Measurements from ENCODE around the gene PTGFRN.

PTGFRN gene

DNA sequence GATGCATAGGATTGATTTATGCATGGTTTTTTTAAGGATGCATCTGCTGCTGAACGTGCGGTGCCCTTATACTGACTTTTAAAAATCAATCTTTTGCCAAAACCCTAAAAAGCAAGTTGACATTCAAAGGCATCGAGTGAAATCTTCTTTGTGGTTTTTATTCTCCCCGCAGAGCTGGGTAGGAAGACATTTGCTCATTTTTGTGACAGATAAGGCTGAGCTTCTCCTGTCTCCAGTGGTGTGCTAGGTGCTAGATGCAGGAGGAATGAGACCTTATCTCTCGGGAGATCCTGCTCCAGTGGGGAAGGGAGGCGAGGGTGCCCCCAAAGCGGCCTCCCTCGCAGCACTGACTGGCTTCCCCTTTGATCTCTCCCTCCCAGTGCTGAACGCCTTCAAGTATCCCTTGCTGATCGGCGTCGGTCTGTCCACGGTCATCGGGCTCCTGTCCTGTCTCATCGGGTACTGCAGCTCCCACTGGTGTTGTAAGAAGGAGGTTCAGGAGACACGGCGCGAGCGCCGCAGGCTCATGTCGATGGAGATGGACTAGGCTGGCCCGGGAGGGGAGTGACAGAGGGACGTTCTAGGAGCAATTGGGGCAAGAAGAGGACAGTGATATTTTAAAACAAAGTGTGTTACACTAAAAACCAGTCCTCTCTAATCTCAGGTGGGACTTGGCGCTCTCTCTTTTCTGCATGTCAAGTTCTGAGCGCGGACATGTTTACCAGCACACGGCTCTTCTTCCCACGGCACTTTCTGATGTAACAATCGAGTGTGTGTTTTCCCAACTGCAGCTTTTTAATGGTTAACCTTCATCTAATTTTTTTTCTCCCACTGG lies 76.9 kb downstream of the PTGFRN start:
- no peaks in the 10 kb centered on the region for H3K9me3 Mint-ChIP-seq
- H3K4me3 Mint-ChIP-seq: peak overlapping the region; percentile 80
- no peaks in the 10 kb centered on the region for H3K27me3 Mint-ChIP-seq
- peak overlapping the region; percentile 99 for H3K27ac Mint-ChIP-seq
- peaks cover 3% of the 10 kb centered on the region for H3K36me3 Mint-ChIP-seq
- H3K4me1 Mint-ChIP-seq: peaks cover 57% of the 10 kb centered on the region

DNA sequence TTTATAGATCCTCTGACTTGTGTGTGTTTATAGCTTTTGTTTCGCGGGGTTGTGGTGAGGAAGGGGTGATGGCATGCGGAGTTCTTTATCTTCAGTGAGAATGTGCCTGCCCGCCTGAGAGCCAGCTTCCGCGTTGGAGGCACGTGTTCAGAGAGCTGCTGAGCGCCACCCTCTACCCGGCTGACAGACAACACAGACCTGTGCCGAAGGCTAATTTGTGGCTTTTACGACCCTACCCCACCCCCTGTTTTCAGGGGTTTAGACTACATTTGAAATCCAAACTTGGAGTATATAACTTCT lies 77.5 kb downstream of the PTGFRN start:
- H3K4me1 Mint-ChIP-seq: peaks cover 62% of the 10 kb centered on the region
- no peaks in the 10 kb centered on the region for H3K27me3 Mint-ChIP-seq
- H3K9me3 Mint-ChIP-seq: no peaks in the 10 kb centered on the region
- H3K27ac Mint-ChIP-seq: peak overlapping the region; percentile 99
- H3K36me3 Mint-ChIP-seq: peaks cover 3% of the 10 kb centered on the region
- peak overlapping the region; percentile 80 for H3K4me3 Mint-ChIP-seq

DNA sequence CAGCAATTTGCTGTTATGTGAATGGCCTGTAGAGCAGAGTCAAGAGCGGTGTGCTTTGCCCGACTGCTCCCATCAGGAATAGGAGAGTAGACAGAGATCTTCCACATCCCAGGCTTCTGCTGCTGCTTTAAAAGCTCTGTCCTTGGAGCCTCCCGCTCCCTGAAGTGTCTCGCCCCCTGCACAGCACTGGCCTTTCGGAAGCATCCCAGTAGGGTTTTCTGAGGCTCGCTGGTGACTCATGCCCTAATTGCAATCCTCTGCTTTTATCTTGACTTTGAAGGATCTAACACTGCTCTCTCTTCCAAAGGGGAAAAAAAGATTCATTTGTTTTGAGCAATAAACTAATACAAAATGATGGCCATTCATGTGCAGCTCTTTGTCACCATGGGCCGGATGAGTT lies 78.5 kb downstream of the PTGFRN start:
- Mint-ChIP-seq H3K9me3 (no peaks in the 10 kb centered on the region), H3K4me1 (peaks cover 70% of the 10 kb centered on the region), H3K27me3 (no peaks in the 10 kb centered on the region), H3K27ac (peak overlapping the region; percentile 99), H3K36me3 (peaks cover 3% of the 10 kb centered on the region), H3K4me3 (no peak overlapping the region)

DNA sequence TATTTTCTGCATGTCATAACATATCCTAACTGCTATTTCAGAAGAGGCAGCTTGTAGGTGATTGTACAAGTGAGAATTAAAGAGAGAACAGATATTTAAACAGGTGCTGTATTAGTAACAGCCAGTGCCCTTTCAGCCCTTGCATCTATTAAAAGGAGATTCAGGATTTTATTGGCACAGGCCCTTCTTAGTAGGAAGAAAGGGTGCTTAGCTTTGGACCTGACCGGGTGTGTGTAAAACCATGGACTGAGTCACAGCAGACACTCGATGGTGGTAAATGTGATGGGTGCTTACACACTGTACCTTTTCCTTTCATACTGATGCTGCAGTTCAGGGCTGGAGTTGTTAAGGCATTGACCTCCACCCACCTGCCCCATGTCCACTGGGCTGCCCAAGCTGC lies 79.2 kb downstream of the PTGFRN start:
- H3K9me3 Mint-ChIP-seq: no peaks in the 10 kb centered on the region
- H3K36me3 Mint-ChIP-seq: peaks cover 3% of the 10 kb centered on the region
- peaks cover 70% of the 10 kb centered on the region for H3K4me1 Mint-ChIP-seq
- no peaks in the 10 kb centered on the region for H3K27me3 Mint-ChIP-seq
- no peak overlapping the region for H3K4me3 Mint-ChIP-seq
- H3K27ac Mint-ChIP-seq: no peak overlapping the region

DNA sequence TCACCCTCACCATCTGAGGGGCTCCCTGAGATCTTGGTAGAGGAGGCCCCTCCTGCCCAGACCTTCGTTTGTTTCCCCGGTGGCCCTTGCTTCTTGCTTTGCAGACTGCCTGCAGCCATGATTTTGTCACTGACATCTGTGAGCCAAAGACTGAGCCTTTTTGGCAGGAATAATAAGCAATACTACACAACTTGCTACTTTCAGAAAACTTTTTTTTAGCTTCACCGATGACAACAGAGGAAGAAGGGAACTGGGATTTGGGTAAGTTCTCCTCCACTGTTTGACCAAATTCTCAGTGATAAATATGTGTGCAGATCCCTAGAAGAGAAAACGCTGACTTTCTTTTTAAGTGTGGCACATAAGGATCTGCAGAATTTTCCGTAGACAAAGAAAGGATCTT lies 80.1 kb downstream of the PTGFRN start:
- no peaks in the 10 kb centered on the region for H3K27me3 Mint-ChIP-seq
- no peaks in the 10 kb centered on the region for H3K9me3 Mint-ChIP-seq

DNA sequence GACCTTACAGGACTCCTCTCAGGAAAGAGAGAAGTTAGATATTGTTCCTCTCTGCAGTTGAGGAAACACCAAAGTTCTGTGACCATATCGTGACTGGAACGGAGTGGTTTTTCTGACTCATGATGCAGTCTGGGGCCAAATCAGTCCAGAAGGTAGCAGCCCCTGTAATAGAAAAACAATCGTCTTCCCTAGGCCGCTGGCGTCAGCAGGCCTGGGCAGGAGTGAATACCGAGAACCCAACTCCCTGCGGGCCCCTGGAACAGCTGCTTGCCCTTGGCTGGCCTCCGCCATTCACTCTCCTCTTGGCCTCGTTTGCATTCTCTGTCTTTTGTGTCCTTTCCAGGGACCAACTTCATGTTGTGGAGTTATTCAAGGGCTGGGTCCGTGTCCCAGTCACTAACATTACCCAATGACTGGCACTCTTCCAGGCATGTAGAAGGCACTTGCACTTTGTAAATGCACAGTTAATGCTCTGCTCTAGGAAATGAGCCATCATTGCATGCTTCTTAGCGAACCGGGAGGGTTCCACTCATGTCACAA lies 81.0 kb downstream of the PTGFRN start:
- H3K36me3 Mint-ChIP-seq: no peaks in the 10 kb centered on the region
- H3K4me3 Mint-ChIP-seq: no peak overlapping the region
- no peaks in the 10 kb centered on the region for H3K27me3 Mint-ChIP-seq
- no peak overlapping the region for H3K27ac Mint-ChIP-seq
- peaks cover 61% of the 10 kb centered on the region for H3K4me1 Mint-ChIP-seq
- H3K9me3 Mint-ChIP-seq: no peaks in the 10 kb centered on the region

More for the DNA sequence above, 80.1 kb downstream of the PTGFRN start:
- H3K36me3 Mint-ChIP-seq: no peaks in the 10 kb centered on the region
- H3K4me3 Mint-ChIP-seq: no peak overlapping the region
- H3K4me1 Mint-ChIP-seq: peaks cover 61% of the 10 kb centered on the region
- H3K27ac Mint-ChIP-seq: peak overlapping the region; percentile 41

DNA sequence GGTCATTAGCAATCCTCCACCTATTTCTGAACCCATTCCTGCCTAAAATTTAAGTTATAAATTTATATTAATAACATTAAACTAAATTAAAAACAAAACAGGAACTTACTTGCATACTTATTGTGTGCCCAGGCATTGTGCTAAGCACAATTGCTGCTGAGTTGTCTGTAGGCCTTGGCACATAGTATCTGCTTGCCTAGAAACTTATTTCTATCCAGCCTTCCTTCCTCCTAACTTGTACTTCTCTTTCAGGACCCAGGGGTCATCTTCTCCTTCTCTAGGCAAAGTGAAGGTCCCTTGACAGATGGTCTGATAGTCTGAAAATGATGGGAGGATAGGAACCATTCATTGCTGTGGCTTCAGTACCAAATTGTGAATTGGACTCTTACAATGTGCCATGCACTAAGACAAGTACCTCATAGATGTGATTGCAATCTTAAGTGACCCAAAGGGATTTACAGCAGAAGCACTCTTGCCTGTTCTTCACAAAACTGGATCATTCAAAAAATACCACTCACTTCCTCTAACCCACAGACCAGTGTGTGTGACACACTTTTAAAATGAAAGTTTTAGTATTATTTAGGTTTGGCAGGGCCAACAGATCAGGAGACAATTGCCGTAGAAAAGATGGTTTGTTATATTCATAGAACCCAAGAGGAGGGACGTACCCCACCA lies 81.6 kb downstream of the PTGFRN start:
- Mint-ChIP-seq H3K27ac (no peak overlapping the region), H3K4me1 (peaks cover 56% of the 10 kb centered on the region), H3K9me3 (no peaks in the 10 kb centered on the region), H3K36me3 (no peaks in the 10 kb centered on the region), H3K27me3 (no peaks in the 10 kb centered on the region), H3K4me3 (peak overlapping the region; percentile 28)

DNA sequence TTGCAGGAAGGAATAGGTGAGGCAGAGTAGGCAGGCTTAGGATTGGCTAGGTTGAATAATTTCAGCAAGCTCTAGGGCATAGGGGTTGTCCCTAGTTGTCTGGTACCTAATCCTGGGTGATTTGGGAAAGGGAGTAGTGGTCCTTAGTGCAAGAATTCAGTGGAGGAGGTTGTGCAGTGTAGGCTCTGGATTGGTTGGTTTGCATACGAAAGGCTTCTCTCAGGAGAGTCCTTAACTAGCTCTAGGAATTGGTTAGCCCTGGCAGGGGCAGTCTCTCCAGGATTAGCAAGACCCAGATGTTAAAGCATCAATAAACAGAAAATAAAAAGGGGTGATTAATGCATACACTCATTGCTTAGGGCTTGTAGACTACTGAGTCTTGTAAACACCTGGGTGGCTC lies 82.2 kb downstream of the PTGFRN start:
- Mint-ChIP-seq H3K4me3 (peak overlapping the region; percentile 28), H3K9me3 (no peaks in the 10 kb centered on the region), H3K36me3 (no peaks in the 10 kb centered on the region), H3K4me1 (peaks cover 50% of the 10 kb centered on the region), H3K27ac (no peak overlapping the region), H3K27me3 (no peaks in the 10 kb centered on the region)

DNA sequence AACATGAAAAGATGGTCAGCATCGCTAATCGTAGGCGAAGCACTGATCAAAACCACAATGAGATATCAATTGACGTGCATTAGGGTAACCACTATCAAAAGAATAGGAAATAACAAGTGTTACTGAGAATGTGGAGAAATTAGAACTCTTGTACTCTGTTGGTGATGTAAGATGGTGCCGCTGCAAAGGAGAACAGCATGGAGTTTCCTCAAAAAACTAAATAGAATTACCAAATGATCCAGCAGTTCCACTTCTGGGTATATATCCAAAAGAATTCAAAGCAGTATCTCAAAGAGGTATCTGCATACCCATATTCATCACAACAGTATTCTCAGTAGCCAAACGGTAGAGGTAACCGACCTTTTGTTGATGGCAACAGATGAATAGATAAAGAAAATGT lies 83.6 kb downstream of the PTGFRN start:
- peaks cover 36% of the 10 kb centered on the region for H3K4me1 Mint-ChIP-seq
- H3K27ac Mint-ChIP-seq: no peak overlapping the region
- no peaks in the 10 kb centered on the region for H3K27me3 Mint-ChIP-seq
- H3K9me3 Mint-ChIP-seq: no peaks in the 10 kb centered on the region
- no peak overlapping the region for H3K4me3 Mint-ChIP-seq
- H3K36me3 Mint-ChIP-seq: no peaks in the 10 kb centered on the region

DNA sequence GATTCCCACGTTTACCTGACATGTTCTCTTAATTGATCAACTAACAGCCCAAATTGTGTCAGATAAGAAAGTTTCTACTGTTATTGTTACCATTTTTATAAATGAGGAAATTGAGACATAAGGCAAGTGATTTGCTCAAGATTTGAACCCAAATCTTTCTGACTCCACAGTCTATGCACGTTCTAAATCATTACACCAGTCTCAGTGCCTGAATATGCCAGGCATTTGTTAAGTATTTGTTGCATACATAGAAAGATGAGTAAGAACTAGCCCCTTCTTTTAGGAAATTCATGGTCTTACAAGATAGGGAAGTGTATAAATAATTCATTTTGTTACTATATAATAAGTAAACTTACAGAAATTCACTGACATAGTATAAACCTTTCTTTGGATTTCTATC lies 84.7 kb downstream of the PTGFRN start:
- peaks cover 32% of the 10 kb centered on the region for H3K4me1 Mint-ChIP-seq
- H3K4me3 Mint-ChIP-seq: no peak overlapping the region
- H3K27ac Mint-ChIP-seq: no peak overlapping the region
- no peaks in the 10 kb centered on the region for H3K9me3 Mint-ChIP-seq
- H3K36me3 Mint-ChIP-seq: no peaks in the 10 kb centered on the region
- H3K27me3 Mint-ChIP-seq: no peaks in the 10 kb centered on the region

DNA sequence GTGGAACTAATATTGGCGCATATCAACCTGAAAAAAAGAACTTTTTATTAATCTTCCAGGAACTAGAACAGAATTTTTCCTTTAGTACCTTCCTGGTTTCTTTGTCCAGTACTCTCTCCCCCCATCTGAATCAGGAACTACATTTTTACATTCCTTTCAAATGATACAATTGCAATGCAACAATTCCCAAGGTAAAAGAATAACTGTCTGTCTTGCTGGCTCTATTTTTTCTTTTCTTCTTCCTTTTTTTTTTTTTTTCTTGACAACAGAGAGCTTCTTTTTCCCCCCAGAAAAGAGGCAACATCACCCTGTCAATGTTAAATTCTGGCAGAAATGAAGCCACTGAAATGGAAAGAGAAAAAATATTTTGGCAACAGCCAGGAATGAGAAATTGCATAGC lies 87.3 kb downstream of the PTGFRN start:
- Mint-ChIP-seq H3K9me3 (peaks cover 1% of the 10 kb centered on the region), H3K4me3 (no peak overlapping the region), H3K4me1 (peaks cover 36% of the 10 kb centered on the region), H3K36me3 (no peaks in the 10 kb centered on the region), H3K27me3 (no peaks in the 10 kb centered on the region), H3K27ac (no peak overlapping the region)

DNA sequence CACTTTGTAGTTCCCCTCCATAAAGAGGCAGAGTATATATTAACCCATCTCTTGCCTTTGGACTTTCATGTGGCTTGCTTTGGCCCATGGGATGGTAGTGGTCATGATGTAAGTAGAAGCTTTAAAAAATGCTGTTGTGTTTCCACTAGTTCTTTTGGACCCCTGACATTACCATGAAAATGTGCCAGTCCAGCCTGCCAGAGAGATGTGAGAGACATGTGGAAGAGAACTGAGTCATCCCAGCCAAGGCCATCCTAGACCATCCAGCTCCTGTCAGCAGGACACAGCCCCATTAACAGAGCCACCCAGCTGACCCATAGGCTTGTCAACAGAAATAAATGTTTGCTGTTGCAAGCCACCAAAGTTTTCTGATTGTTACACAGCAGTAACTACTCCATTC lies 87.9 kb downstream of the PTGFRN start:
- Mint-ChIP-seq H3K4me3 (no peak overlapping the region), H3K27me3 (no peaks in the 10 kb centered on the region)

DNA sequence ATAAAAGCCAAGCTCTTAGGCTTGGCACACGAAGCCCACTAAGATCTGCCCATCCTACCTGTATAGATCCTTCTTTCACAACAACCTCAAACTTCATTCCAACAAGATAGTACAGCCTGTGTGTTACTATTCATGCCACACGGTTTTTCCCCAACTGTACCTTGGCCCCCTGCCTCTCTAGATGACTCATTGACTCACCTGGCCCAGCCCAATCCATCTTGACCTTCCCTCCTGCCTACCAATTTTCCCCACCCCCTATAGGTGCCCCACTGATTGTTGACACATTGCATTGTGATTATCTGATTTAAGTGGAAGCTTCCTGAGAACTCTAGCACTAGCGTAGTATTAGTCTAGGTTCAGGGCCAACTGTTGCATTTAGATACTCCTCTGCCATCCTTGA lies 89.9 kb downstream of the PTGFRN start:
- Mint-ChIP-seq H3K36me3 (peaks cover 2% of the 10 kb centered on the region), H3K4me3 (no peak overlapping the region)

More for the DNA sequence above, 87.9 kb downstream of the PTGFRN start:
- Mint-ChIP-seq H3K9me3 (peaks cover 5% of the 10 kb centered on the region), H3K4me1 (peaks cover 37% of the 10 kb centered on the region), H3K36me3 (peaks cover 2% of the 10 kb centered on the region), H3K27ac (no peak overlapping the region)

DNA sequence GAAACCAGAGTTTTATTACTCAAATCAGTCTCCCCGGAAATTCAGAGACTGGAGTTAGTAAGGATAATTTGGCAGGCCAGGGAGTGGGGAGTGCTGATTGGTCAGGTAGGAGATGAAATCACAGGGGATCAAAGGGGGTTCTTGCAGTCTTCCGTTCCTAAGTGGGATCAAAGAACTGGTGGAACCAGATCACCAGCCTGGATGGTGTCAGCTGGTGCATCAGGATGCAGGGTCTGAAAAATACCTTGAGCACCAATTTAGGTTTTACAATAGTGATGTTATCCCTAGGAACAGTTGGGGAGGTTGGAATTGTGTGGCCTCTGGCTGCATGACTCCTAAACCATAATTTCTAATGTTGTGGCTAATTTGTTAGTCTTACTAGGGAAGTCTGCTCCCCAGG lies 90.4 kb downstream of the PTGFRN start:
- peak overlapping the region; percentile 24 for H3K4me3 Mint-ChIP-seq
- H3K27ac Mint-ChIP-seq: peak overlapping the region; percentile 88
- peaks cover 55% of the 10 kb centered on the region for H3K4me1 Mint-ChIP-seq
- peaks cover 2% of the 10 kb centered on the region for H3K36me3 Mint-ChIP-seq
- peaks cover 5% of the 10 kb centered on the region for H3K9me3 Mint-ChIP-seq
- H3K27me3 Mint-ChIP-seq: no peaks in the 10 kb centered on the region

More for the DNA sequence above, 89.9 kb downstream of the PTGFRN start:
- Mint-ChIP-seq H3K27ac (peak overlapping the region; percentile 25), H3K27me3 (no peaks in the 10 kb centered on the region), H3K9me3 (peaks cover 5% of the 10 kb centered on the region), H3K4me1 (peaks cover 51% of the 10 kb centered on the region)

DNA sequence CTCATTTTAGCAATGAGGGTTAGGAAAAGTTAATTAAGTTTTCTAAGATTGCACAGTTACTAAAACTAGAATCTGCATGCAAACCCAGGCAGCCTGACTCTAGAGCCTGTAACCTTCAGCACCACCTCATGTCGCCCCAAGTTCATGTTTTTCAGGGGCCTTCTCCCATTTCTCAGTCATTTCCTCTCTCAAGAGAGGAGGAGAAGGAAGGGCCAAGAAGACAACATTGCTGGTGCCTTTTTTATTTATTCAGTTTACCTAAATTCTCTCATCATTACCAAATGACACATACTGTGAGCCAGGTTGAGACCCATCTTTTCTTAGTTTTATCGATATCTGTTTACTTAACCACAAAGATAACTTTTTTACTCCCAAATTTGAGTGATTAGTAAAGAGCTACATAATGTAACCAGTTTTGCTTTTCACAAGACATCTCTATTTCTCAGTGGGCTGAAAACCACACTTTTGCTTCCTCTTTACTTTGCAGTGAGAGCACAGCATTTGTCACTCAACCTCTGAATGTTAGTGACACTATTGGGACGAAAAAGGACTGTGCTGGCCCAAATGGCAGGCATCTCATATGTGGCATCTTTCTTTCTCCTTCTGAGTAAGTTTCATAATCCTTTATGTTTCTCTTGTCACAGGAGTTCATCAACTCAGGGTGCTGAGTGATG lies 91.7 kb downstream of the PTGFRN start, which contains the start of gene CD101:
CD101 (plus strand) TSS at position 507 of the 674 bp plus-strand sequence; CDS start at position 565, 58 bp downstream.
- peaks cover 66% of the 10 kb centered on the region for H3K4me1 Mint-ChIP-seq

More for the DNA sequence above, 91.7 kb downstream of the PTGFRN start, which contains the start of gene CD101:
- H3K4me3 Mint-ChIP-seq: peak within 1 kb of the TSS; percentile 60
- peak within 1 kb of the TSS; percentile 88 for H3K27ac Mint-ChIP-seq
- H3K9me3 Mint-ChIP-seq: peaks cover 13% of the 10 kb centered on the region
- peaks cover 2% of the 10 kb centered on the region for H3K36me3 Mint-ChIP-seq
- H3K27me3 Mint-ChIP-seq: no peaks in the 10 kb centered on the region

Data from activated naive CD4-positive, alpha-beta T cell treated with anti-CD3 and anti-CD28 coated beads, Interleukin-2, amount 50 U/mL, for 24 hours (primary cell).